ENCODE results near the gene UNC5B.

The UNC5B gene

DNA sequence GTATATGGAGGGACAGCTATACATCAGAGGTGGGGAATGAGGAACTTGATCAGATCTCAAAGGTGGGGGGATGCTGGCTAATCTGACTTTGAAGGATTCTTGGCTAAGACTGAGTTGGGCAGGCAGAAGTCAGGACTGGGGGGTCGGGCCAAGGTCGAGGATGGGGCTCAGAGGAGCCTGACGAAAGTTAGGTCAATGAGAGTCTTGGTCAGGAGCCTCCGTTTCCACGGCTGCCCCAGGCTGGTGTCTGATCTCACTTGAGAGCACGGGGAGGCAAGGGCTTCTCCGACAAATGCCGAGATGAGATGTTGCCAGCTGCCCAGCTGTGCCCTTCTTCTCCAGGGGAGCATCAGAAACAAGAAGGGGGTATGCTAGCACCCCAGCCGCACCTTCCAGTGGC, 112.4 kb downstream of the UNC5B start:
- no peak for DNase-seq (ENCODE audit: extremely low read depth, insufficient read length)
- Histone ChIP-seq H3K36me3 (ENCODE audit: control insufficient read depth, insufficient read depth, low read length) (peaks cover 7% of the 10 kb centered on the region), H3K4me3 (replicated peaks; ENCODE audit: low read depth, low read length) (no peak overlapping the region), H3K27me3 (replicated peaks; ENCODE audit: control insufficient read depth, insufficient read depth, low read length) (no peaks in the 10 kb centered on the region)
- TF ChIP-seq, protein P1, sequence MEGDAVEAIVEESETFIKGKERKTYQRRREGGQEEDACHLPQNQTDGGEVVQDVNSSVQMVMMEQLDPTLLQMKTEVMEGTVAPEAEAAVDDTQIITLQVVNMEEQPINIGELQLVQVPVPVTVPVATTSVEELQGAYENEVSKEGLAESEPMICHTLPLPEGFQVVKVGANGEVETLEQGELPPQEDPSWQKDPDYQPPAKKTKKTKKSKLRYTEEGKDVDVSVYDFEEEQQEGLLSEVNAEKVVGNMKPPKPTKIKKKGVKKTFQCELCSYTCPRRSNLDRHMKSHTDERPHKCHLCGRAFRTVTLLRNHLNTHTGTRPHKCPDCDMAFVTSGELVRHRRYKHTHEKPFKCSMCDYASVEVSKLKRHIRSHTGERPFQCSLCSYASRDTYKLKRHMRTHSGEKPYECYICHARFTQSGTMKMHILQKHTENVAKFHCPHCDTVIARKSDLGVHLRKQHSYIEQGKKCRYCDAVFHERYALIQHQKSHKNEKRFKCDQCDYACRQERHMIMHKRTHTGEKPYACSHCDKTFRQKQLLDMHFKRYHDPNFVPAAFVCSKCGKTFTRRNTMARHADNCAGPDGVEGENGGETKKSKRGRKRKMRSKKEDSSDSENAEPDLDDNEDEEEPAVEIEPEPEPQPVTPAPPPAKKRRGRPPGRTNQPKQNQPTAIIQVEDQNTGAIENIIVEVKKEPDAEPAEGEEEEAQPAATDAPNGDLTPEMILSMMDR (IDR thresholded peaks at IDR 0.05; ENCODE audit: insufficient read depth, low read length, poor library complexity, severe bottlenecking), result no peak

DNA sequence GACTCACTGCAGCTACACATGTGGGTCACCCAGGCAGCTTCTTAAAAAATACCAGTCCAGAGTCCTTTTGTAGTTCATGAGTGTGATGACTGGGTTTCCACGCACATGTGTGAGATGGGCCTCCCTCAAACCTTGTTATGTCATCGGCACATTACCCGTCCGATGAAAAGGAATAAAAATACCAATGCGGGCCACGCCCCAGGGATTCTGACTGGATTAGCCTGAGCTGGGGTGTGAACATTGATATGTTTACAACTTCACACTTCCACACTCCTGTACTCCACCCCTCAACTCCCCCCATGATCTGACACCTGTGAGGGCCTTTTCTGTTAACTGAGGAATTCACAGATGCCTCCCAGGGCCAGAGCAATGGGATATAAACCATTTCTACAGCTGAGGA, 112.9 kb downstream of the UNC5B start:
- no peak overlapping the region for H3K4me3 ChIP-seq (replicated peaks; ENCODE audit: low read depth, low read length)
- no peaks in the 10 kb centered on the region for H3K27me3 ChIP-seq (replicated peaks; ENCODE audit: control insufficient read depth, insufficient read depth, low read length)
- TF ChIP-seq, protein P1 (IDR thresholded peaks at IDR 0.05; ENCODE audit: insufficient read depth, low read length, poor library complexity, severe bottlenecking), result no peak
- peaks cover 7% of the 10 kb centered on the region for H3K36me3 ChIP-seq (ENCODE audit: control insufficient read depth, insufficient read depth, low read length)
- no peak for DNase-seq (ENCODE audit: extremely low read depth, insufficient read length)

DNA sequence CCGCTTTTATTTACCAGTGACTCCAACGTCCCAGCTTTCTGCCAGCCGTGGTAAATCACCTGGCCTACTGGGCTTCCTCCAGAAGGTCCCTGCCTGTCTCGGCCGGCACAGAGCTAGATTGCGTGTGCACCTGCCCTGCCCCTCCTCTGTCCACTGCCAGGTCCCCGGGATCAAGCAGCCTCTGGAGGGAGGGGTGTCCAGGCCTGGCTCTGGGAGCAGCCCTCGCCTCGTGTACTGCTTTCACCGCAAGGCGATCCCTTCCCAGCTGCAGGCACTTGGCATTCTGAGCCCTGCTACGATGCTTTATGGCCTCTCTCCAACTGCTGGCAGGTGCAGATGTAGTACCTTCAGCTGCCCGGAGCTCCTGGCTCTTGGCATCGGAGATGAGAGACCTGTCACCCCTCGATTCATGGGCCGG, 114.1 kb downstream of the UNC5B start:
- no peaks in the 10 kb centered on the region for H3K27me3 ChIP-seq (replicated peaks; ENCODE audit: control insufficient read depth, insufficient read depth, low read length)
- H3K4me3 ChIP-seq (replicated peaks; ENCODE audit: low read depth, low read length), result no peak overlapping the region
- peaks cover 7% of the 10 kb centered on the region for H3K36me3 ChIP-seq (ENCODE audit: control insufficient read depth, insufficient read depth, low read length)
- DNase-seq (ENCODE audit: extremely low read depth, insufficient read length), result no peak
- TF ChIP-seq, protein P1 (IDR thresholded peaks at IDR 0.05; ENCODE audit: insufficient read depth, low read length, poor library complexity, severe bottlenecking), result no peak

DNA sequence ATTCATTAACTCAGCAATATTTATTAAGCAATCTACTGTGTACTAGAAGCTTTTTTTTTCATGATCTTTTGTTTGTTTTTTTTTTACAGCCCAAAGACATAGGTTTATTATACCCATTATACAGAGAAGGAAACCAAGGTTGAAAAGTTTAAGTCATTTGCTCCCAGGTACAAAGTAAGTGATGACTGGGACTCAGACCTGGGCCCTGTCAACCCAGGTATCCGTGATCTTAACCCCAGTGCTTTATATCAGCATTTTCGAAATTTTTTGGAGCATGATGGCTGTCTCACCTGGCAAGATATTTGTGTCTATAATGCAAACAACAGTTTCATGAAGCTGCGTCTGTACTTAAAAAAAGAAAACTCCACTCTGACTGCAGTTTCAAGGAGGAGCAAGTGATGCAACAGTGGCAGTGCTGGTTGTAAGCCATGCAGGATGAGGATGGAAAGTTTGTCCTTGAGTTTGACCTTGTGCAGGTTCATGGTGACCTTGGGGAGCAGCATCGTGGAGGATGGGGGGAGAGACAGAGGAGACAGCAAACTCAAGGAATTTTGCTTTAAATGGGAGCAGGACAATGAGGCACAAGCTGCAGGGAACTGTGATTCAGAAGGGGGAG, 118.5 kb downstream of the UNC5B start:
- TF ChIP-seq, protein P1 (IDR thresholded peaks at IDR 0.05; ENCODE audit: insufficient read depth, low read length, poor library complexity, severe bottlenecking), result no peak
- Histone ChIP-seq H3K27me3 (replicated peaks; ENCODE audit: control insufficient read depth, insufficient read depth, low read length) (no peaks in the 10 kb centered on the region), H3K4me3 (replicated peaks; ENCODE audit: low read depth, low read length) (no peak overlapping the region), H3K36me3 (ENCODE audit: control insufficient read depth, insufficient read depth, low read length) (peaks cover 1% of the 10 kb centered on the region; the same call in 1 of the 2 replicates)
- no peak for DNase-seq (ENCODE audit: extremely low read depth, insufficient read length)

DNA sequence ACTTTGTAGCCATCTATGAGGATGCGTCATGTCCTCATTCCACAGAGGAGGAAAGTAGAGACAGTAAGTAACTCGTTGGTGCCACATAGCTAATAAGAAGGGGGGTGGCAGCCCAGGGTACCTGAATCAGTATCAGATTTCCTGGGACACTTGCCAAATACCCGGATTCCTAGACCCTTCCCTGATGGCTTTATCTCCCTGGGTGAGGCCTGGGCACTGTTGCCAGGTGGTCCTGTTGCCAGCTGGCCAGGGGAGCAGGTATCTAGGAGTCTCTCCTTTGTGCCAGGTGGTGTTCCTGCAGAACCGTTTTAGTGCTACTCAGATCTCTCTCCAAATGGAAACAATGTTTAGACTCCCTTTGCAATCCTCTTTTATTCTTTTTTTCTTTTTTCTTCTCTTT, 119.4 kb downstream of the UNC5B start:
- H3K36me3 ChIP-seq (ENCODE audit: control insufficient read depth, insufficient read depth, low read length), result peaks cover 1% of the 10 kb centered on the region; the same call in 1 of the 2 replicates
- H3K27me3 ChIP-seq (replicated peaks; ENCODE audit: control insufficient read depth, insufficient read depth, low read length), result no peaks in the 10 kb centered on the region
- DNase-seq (ENCODE audit: extremely low read depth, insufficient read length), result no peak
- no peak overlapping the region for H3K4me3 ChIP-seq (replicated peaks; ENCODE audit: low read depth, low read length)
- TF ChIP-seq, protein P1 (IDR thresholded peaks at IDR 0.05; ENCODE audit: insufficient read depth, low read length, poor library complexity, severe bottlenecking), result no peak

DNA sequence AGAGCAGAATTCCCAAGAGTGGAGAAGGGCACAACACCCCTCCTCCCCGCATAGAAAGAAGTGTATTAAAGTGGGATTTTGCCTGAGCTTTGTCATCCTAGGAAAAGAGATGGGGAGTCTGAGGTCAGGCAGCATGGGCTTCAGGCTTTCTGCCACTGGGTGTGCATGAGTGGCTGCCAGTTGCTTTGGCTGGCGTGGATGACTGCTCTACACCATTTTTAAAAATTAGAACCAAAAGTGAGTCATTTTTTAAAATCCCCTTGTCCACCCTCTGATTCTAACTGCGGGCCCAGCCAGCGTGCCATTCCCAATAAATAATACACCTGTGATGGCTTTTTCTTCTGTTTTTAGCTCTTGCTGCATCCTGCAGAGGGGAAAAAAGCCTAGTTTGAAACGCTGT, 120.1 kb downstream of the UNC5B start:
- no peak for DNase-seq (ENCODE audit: extremely low read depth, insufficient read length)
- TF ChIP-seq, protein P1 (IDR thresholded peaks at IDR 0.05; ENCODE audit: insufficient read depth, low read length, poor library complexity, severe bottlenecking), result no peak
- H3K27me3 ChIP-seq (replicated peaks; ENCODE audit: control insufficient read depth, insufficient read depth, low read length), result no peaks in the 10 kb centered on the region
- H3K36me3 ChIP-seq (ENCODE audit: control insufficient read depth, insufficient read depth, low read length), result peaks cover 1% of the 10 kb centered on the region; the same call in 1 of the 2 replicates
- no peak overlapping the region for H3K4me3 ChIP-seq (replicated peaks; ENCODE audit: low read depth, low read length)

Measured in GM06990 (cell line).